IMR-90 (cell line): ENCODE measurements around the gene SOX6. TPM values are rescaled to one million over a fixed set of nuclear protein-coding genes. Genes with fewer than 3 reads are reported as not detected.

ENCODE experiments used
- ATAC-seq: fragments of 200-7000 bp; cut with Tn5 transposase; 2 replicates; pipeline ENCODE4 v1.9.1; 2020; ENCODE audit warnings: low read depth, mild to moderate bottlenecking, moderate library complexity
- BruUV-seq: library from RNA; stranded (reverse); fragments of 400-500 nt; replicated peaks from 2 replicates; lab custom pipeline; 2021; lab: Mats Ljungman, UMichigan
- CTCF ChIA-PET: fragments of 300-600 bp; formaldehyde crosslinking; extraction: SDS; loops from one replicate; lab custom pipeline; 2021; ENCODE audit warnings: antibody characterized with exemption; lab: Yijun Ruan, JAX
- POLR2A ChIA-PET: fragments of 300-600 bp; sonication (Branson Sonifier 250); formaldehyde crosslinking; loops from one replicate; lab custom pipeline; 2022; ENCODE audit warnings: antibody characterized with exemption; ENCODE audit not compliant: unreplicated experiment; lab: Charles Lee
- DNase-seq: peaks from one replicate; pipeline ENCODE4 v3.0.0; 2013
- H2AFZ ChIP-seq: replicated peaks from 2 replicates; pipeline ENCODE3; 2013; ENCODE audit warnings: low read length, mild to moderate bottlenecking; ENCODE audit not compliant: poor library complexity
- H2AK5ac ChIP-seq: 2 replicates; pipeline ENCODE4 v1.6.1; 2013; ENCODE audit warnings: low read depth, low read length, inconsistent platforms
- H2AK9ac ChIP-seq: replicated peaks from 2 replicates; pipeline ENCODE3; 2013; ENCODE audit warnings: mild to moderate bottlenecking, low read depth, low read length, moderate library complexity; ENCODE audit not compliant: poor library complexity
- H2BK120ac ChIP-seq: 2 replicates; pipeline ENCODE4 v1.6.1; 2013; ENCODE audit warnings: low read depth, low read length, inconsistent platforms
- H2BK15ac ChIP-seq: 3 replicates; pipeline ENCODE4 v1.6.1; 2013; ENCODE audit warnings: low read depth, low read length, inconsistent platforms
- H2BK20ac ChIP-seq: 2 replicates; pipeline ENCODE4 v1.6.1; 2013; ENCODE audit warnings: low read depth, mild to moderate bottlenecking, inconsistent platforms, low read length, moderate library complexity
- H2BK5ac ChIP-seq: 2 replicates; pipeline ENCODE4 v1.6.1; 2013; ENCODE audit warnings: mild to moderate bottlenecking, low read depth, low read length, inconsistent platforms; ENCODE audit not compliant: poor library complexity, severe bottlenecking
- H3K14ac ChIP-seq: replicated peaks from 2 replicates; pipeline ENCODE4 v1.6.1; 2013; ENCODE audit warnings: low read depth, low read length, inconsistent platforms
- H3K18ac ChIP-seq: 2 replicates; pipeline ENCODE4 v1.6.1; 2013; ENCODE audit warnings: low read depth, low read length, control low read depth
- H3K23ac ChIP-seq: 2 replicates; pipeline ENCODE4 v1.6.1; 2013; ENCODE audit warnings: low read depth, low read length, inconsistent platforms
- H3K27ac ChIP-seq: 2 replicates; pipeline ENCODE4 v1.5.1; 2013; ENCODE audit warnings: mild to moderate bottlenecking, control low read depth, low read length; ENCODE audit not compliant: insufficient read depth
- H3K27me3 ChIP-seq: 2 replicates; pipeline ENCODE4 v1.6.1; 2013; ENCODE audit warnings: low read length; ENCODE audit not compliant: control insufficient read depth, insufficient read depth
- H3K36me3 ChIP-seq: 2 replicates; pipeline ENCODE4 v1.6.1; 2013; ENCODE audit warnings: low read length, mixed read lengths; ENCODE audit not compliant: control insufficient read depth, insufficient read depth
- H3K4ac ChIP-seq: 2 replicates; pipeline ENCODE4 v1.6.1; 2013; ENCODE audit warnings: low read depth, low read length, inconsistent platforms
- H3K4me1 ChIP-seq: 2 replicates; pipeline ENCODE4 v1.6.1; 2013; ENCODE audit warnings: low read length, mixed read lengths; ENCODE audit not compliant: control insufficient read depth, insufficient read depth
- H3K4me2 ChIP-seq: 2 replicates; pipeline ENCODE4 v1.6.1; 2013; ENCODE audit warnings: low read depth, mild to moderate bottlenecking, control low read depth, low read length, moderate library complexity
- H3K4me3 ChIP-seq: 2 replicates; pipeline ENCODE4 v1.5.1; 2013; ENCODE audit warnings: low read depth, mild to moderate bottlenecking, control low read depth, low read length, moderate library complexity; ENCODE audit not compliant: insufficient read depth
- H3K56ac ChIP-seq: 2 replicates; pipeline ENCODE4 v1.6.1; 2013; ENCODE audit warnings: low read length, inconsistent platforms; ENCODE audit not compliant: insufficient read depth; ENCODE audit errors: extremely low read depth
- H3K79me1 ChIP-seq, 2 experiments: 2 replicates each; pipeline ENCODE4 v1.6.1; 2013; ENCODE audit warnings: low read length in 2 of 2, inconsistent platforms in 1 of 2, low read depth in 1 of 2
- H3K9ac ChIP-seq: 2 replicates; pipeline ENCODE4 v1.6.1; 2013; ENCODE audit warnings: low read depth, low read length, control low read depth
- H3K9me1 ChIP-seq: 2 replicates; pipeline ENCODE4 v1.6.1; 2013; ENCODE audit warnings: low read length, inconsistent platforms; ENCODE audit not compliant: insufficient read depth
- H3K9me3 ChIP-seq: 2 replicates; pipeline ENCODE4 v1.6.1; 2013; ENCODE audit warnings: low read length; ENCODE audit not compliant: control insufficient read depth, insufficient read depth
- H4K20me1 ChIP-seq: 2 replicates; pipeline ENCODE4 v1.6.1; 2013; ENCODE audit warnings: low read length, inconsistent platforms; ENCODE audit not compliant: insufficient read depth
- H4K5ac ChIP-seq: 2 replicates; pipeline ENCODE4 v1.6.1; 2013; ENCODE audit warnings: mild to moderate bottlenecking, low read depth, low read length, control low read depth
- H4K8ac ChIP-seq, 2 experiments: 2 replicates each; pipeline ENCODE4 v1.6.1; 2013; ENCODE audit warnings: low read depth in 2 of 2, low read length in 2 of 2, control low read depth in 1 of 2, inconsistent platforms in 1 of 2
- H4K91ac ChIP-seq: 2 replicates; pipeline ENCODE4 v1.6.1; 2013; ENCODE audit warnings: low read depth, low read length, inconsistent platforms; ENCODE audit not compliant: insufficient read depth
- BHLHE40 ChIP-seq: fragments of 150-350 bp; IDR thresholded peaks from 2 replicates; pipeline ENCODE4 v1.6.1; 2016; ENCODE audit warnings: mild to moderate bottlenecking, low read depth, low read length
- CEBPB ChIP-seq: IDR thresholded peaks from 2 replicates; pipeline ENCODE4 v1.6.1; 2012; ENCODE audit warnings: low read depth, low read length, improper control_type of control experiment
- CHD1 ChIP-seq: IDR thresholded peaks from 2 replicates; pipeline ENCODE4 v1.6.1; 2012; ENCODE audit warnings: low read depth, low read length, improper control_type of control experiment
- CTCF ChIP-seq: conservative IDR thresholded peaks from 2 replicates; pipeline ENCODE4 v1.5.1; 2012; ENCODE audit warnings: mild to moderate bottlenecking, low read depth, low read length, improper control_type of control experiment
- FOS ChIP-seq: fragments of 150-350 bp; IDR thresholded peaks from 2 replicates; pipeline ENCODE4 v1.6.1; 2016; ENCODE audit warnings: low read depth, low read length
- MAFK ChIP-seq: IDR thresholded peaks from 2 replicates; pipeline ENCODE4 v1.6.1; 2012; ENCODE audit warnings: low read depth, low read length, improper control_type of control experiment
- MAZ ChIP-seq: IDR thresholded peaks from 2 replicates; pipeline ENCODE4 v1.6.1; 2012; ENCODE audit warnings: low read depth, mild to moderate bottlenecking, low read length, improper control_type of control experiment, moderate library complexity, borderline replicate concordance
- MXI1 ChIP-seq: IDR thresholded peaks from 2 replicates; pipeline ENCODE4 v1.6.1; 2012; ENCODE audit warnings: low read depth, mild to moderate bottlenecking, low read length, moderate library complexity, borderline replicate concordance
- NFE2L2 ChIP-seq: fragments of 150-350 bp; IDR thresholded peaks from 2 replicates; pipeline ENCODE4 v1.6.1; 2016; ENCODE audit warnings: low read depth, mild to moderate bottlenecking, low read length
- POLR2A ChIP-seq: IDR thresholded peaks from 2 replicates; pipeline ENCODE4 v1.6.1; 2012; ENCODE audit warnings: mild to moderate bottlenecking, low read depth, low read length
- RAD21 ChIP-seq: IDR thresholded peaks from 2 replicates; pipeline ENCODE4 v1.6.1; 2012; ENCODE audit warnings: low read length, improper control_type of control experiment
- RCOR1 ChIP-seq: IDR thresholded peaks from 2 replicates; pipeline ENCODE4 v1.6.1; 2012; ENCODE audit warnings: mild to moderate bottlenecking, low read length, improper control_type of control experiment; ENCODE audit not compliant: insufficient replicate concordance
- RFX5 ChIP-seq: IDR thresholded peaks from 2 replicates; pipeline ENCODE4 v1.8.0; 2012; ENCODE audit warnings: low read depth, mild to moderate bottlenecking, low read length, moderate library complexity
- SMC3 ChIP-seq: fragments of 150-350 bp; IDR thresholded peaks from 2 replicates; pipeline ENCODE4 v1.6.1; 2016; ENCODE audit warnings: low read depth, mild to moderate bottlenecking, antibody characterized with exemption, low read length, moderate library complexity
- USF2 ChIP-seq: fragments of 150-350 bp; IDR thresholded peaks from 2 replicates; pipeline ENCODE4 v1.6.1; 2017; ENCODE audit warnings: mild to moderate bottlenecking, antibody characterized with exemption, low read length, low read depth
- WGBS, 2 experiments: methylation state at CpG; one replicate each; pipeline versions ENCODE4 v1.1.5 to v1.1.7; 2013; ENCODE audit warnings: missing lambda C conversion rate in 2 of 2; ENCODE audit not compliant: insufficient read length in 1 of 2; ENCODE audit errors: extremely low coverage in 2 of 2; 5-methylcytosine and 5-hydroxymethylcytosine counted together
- dilution Hi-C: fragments of 300-500 bp; cut with HindIII; formaldehyde crosslinking; loops from one replicate; pipeline ENCODE4 v1.14.3; 2018; ENCODE audit warnings: low sequenced_read_pairs; ENCODE audit not compliant: unreplicated experiment
- in situ Hi-C: fragments of 300-500 bp; cut with MboI; formaldehyde crosslinking; loops from 3 replicates; pipeline ENCODE4 v1.14.3; 2019; ENCODE audit warnings: low sequenced_read_pairs, inconsistent platforms, mixed read lengths
- intact Hi-C: fragments of 100-400 bp; cut with micrococcal nuclease; formaldehyde crosslinking; loops from 2 replicates; pipeline ENCODE4 v1.10.0; 2022
- polyA plus RNA-seq, 3 experiments: library from polyadenylated mRNA; depleted of rRNA; stranded (reverse); fragments of >200 nt; gene quantifications; 2 replicates each; pipeline ENCODE4 v1.2.3, GENCODE V29; 2012; ENCODE audit warnings: low replicate concordance in 1 of 3
- total RNA-seq: library from RNA; depleted of rRNA; stranded (reverse); fragments of >200 nt; gene quantifications from 2 replicates; pipeline ENCODE4 v1.2.3, GENCODE V29; 2012
- TF ChIP-seq, protein P1 (sequence below): fragments of 150-350 bp; IDR thresholded peaks from 2 replicates; pipeline ENCODE4 v1.6.1; 2016; ENCODE audit warnings: low read depth, mild to moderate bottlenecking, low read length, moderate library complexity, borderline replicate concordance

SOX6 gene
- total and polyA plus RNA-seq, 2 of the 4 experiments (the other 2 are of a cell fraction), result 1.7 to 7.7 TPM

DNA sequence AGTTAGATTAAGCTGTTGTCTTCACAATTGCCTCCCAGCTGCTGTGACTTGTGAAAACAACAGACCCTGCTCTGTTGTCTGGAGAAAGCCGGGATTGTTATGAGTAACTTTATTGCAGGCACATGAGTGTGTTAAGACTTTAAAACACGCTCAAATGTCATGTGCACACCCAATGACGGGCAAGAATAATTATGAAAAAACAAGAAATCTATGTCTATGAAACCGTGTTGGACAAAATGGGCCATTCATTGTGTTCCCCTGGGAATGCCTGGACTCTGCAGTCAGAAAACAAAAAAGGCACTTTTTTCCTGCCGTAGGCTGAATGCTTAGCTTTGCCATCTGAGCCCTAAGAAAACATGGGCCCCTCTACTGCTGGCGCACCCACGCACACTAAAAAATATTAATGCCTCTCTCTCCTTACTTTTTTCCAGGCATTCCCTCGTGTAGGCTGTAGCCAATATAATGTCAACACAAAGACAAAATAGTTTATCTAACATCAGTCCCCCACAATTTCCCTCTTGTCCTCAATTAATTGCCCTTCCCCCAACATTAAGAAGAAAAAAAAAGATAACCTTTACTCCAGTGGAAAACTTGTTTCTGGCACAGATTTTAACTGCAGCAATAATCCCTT lies 207.9 kb downstream of the SOX6 start:
- H4K91ac ChIP-seq, result no peak overlapping the region
- 0 out of 2 replicates have a peak overlapping the region, but pooled peaks have one; percentile 42 for H3K23ac ChIP-seq
- no peaks in the 10 kb centered on the region for H3K9me3 ChIP-seq
- H3K9me1 ChIP-seq, result no peaks in the 10 kb centered on the region
- no peak overlapping the region for H3K4ac ChIP-seq
- H3K79me1 ChIP-seq, result no peaks in the 10 kb centered on the region
- no peak overlapping the region for H2BK20ac ChIP-seq
- H2BK15ac ChIP-seq, result no peak overlapping the region
- H4K8ac ChIP-seq, result no peak overlapping the region
- ChIA-PET POLR2A (no interaction called here), CTCF (no interaction called here)
- H2BK5ac ChIP-seq, result no peak overlapping the region
- in situ Hi-C loops (no loop called here), dilution Hi-C loops (no loop called here), intact Hi-C loops (no loop called here)
- no peak overlapping the region for H3K4me3 ChIP-seq
- H3K27me3 ChIP-seq, result no peaks in the 10 kb centered on the region
- H3K27ac ChIP-seq, result no peak overlapping the region
- H3K56ac ChIP-seq, result no peak overlapping the region
- ATAC-seq (peak; percentile 51), DNase-seq (no peak)
- H3K18ac ChIP-seq, result peak overlapping the region; percentile 41
- no peak overlapping the region for H3K14ac ChIP-seq
- H4K5ac ChIP-seq, result no peak overlapping the region; the same call in 1 of the 2 replicates
- no TSS peak for BruUV-seq
- peaks cover 7% of the 10 kb centered on the region for H3K4me1 ChIP-seq
- H2AFZ ChIP-seq, result no peak overlapping the region
- no peak overlapping the region for H2AK5ac ChIP-seq
- peak overlapping the region; percentile 71 for H3K4me2 ChIP-seq
- H2AK9ac ChIP-seq, result no peak overlapping the region
- no peaks in the 10 kb centered on the region for H4K20me1 ChIP-seq
- no peaks in the 10 kb centered on the region for H3K36me3 ChIP-seq
- 26% methylated on average over 7 of the region's 8 CpGs; no CpG with 5 or more reads in 1 of the 2 experiments for WGBS, 2 experiments
- no peak overlapping the region for H2BK120ac ChIP-seq
- no peak for TF ChIP-seq CHD1
- no peak for TF ChIP-seq USF2
- no peak for TF ChIP-seq MAZ
- TF ChIP-seq FOS, result no peak
- TF ChIP-seq MAFK, result no peak
- TF ChIP-seq SMC3, result no peak
- TF ChIP-seq RFX5, result no peak
- no peak for TF ChIP-seq CEBPB
- TF ChIP-seq NFE2L2, result no peak
- no peak for TF ChIP-seq RCOR1
- no peak for TF ChIP-seq RAD21
- no peak for TF ChIP-seq BHLHE40
- TF ChIP-seq, protein P1, sequence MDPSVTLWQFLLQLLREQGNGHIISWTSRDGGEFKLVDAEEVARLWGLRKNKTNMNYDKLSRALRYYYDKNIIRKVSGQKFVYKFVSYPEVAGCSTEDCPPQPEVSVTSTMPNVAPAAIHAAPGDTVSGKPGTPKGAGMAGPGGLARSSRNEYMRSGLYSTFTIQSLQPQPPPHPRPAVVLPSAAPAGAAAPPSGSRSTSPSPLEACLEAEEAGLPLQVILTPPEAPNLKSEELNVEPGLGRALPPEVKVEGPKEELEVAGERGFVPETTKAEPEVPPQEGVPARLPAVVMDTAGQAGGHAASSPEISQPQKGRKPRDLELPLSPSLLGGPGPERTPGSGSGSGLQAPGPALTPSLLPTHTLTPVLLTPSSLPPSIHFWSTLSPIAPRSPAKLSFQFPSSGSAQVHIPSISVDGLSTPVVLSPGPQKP, result no peak
- TF ChIP-seq CTCF, result no peak
- TF ChIP-seq MXI1, result no peak
- no peak for TF ChIP-seq POLR2A
- H3K9ac ChIP-seq, result no peak overlapping the region
